ENCODE results near the gene AMPD1.

- no peak for TF ChIP-seq CTCF (IDR thresholded peaks at IDR 0.05)
- no peak for TF ChIP-seq ZFX (IDR thresholded peaks at IDR 0.05; ENCODE audit: borderline replicate concordance)
Measured at GRCh38 chr1:114725230-114725629, 29.9 kb upstream of the AMPD1 start.

Data from 22Rv1 (cell line).